RWPE1 (cell line): Measurements from ENCODE around the gene NHS.

Experiments used
- CTCF ChIA-PET: fragments of 350-600 bp; sonication (Branson Sonifier 250); formaldehyde crosslinking; extraction: SDS; loops from one replicate; lab custom pipeline; 2021; lab: Yijun Ruan, JAX
- POLR2A ChIA-PET: fragments of 400-600 bp; formaldehyde crosslinking; extraction: SDS; loops from one replicate; lab custom pipeline; 2020; ENCODE audit warnings: antibody characterized with exemption; ENCODE audit not compliant: low non-redundant PET; lab: Yijun Ruan, JAX
- DNase-seq: peaks from one replicate; pipeline ENCODE4 v3.0.0; 2012; ENCODE audit warnings: low spot score
- H3K27ac ChIP-seq: fragments of 450-650 bp; 2 replicates; pipeline ENCODE4 v1.5.1; 2017
- CTCF ChIP-seq: fragments of 450-650 bp; conservative IDR thresholded peaks from 2 replicates; pipeline ENCODE4 v1.5.1; 2017; ENCODE audit warnings: low read depth, mild to moderate bottlenecking

The NHS gene

GRCh38 chrX:17655211-17656034 lies 280.4 kb downstream of the NHS start:
- ChIA-PET CTCF (no interaction called here), POLR2A (no interaction called here)
- no peak for DNase-seq
- H3K27ac ChIP-seq: no peak overlapping the region
- no peak for TF ChIP-seq CTCF

GRCh38 chrX:17656035-17656418 lies 281.0 kb downstream of the NHS start:
- H3K27ac ChIP-seq: no peak overlapping the region
- ChIA-PET CTCF (no interaction called here), POLR2A (no interaction called here)
- no peak for DNase-seq
- no peak for TF ChIP-seq CTCF

- no peak overlapping the region for H3K27ac ChIP-seq
- POLR2A ChIA-PET: no interaction called here
- no peak for DNase-seq
- CTCF ChIA-PET: no interaction called here
- no peak for TF ChIP-seq CTCF
Measured at GRCh38 chrX:17656556-17656955, 281.6 kb downstream of the NHS start.

GRCh38 chrX:17662391-17662790 lies 287.4 kb downstream of the NHS start:
- CTCF ChIA-PET: no interaction called here
- no peak for DNase-seq
- no peak overlapping the region for H3K27ac ChIP-seq
- POLR2A ChIA-PET: no interaction called here
- no peak for TF ChIP-seq CTCF

- H3K27ac ChIP-seq: no peak overlapping the region
Measured at GRCh38 chrX:17668929-17669328, 293.9 kb downstream of the NHS start.

GRCh38 chrX:17669458-17669857 lies 294.5 kb downstream of the NHS start:
- ChIA-PET CTCF (no interaction called here), POLR2A (no interaction called here)
- TF ChIP-seq CTCF: no peak
- no peak for DNase-seq
- H3K27ac ChIP-seq: no peak overlapping the region

More at GRCh38 chrX:17668929-17669328, 293.9 kb downstream of the NHS start:
- POLR2A ChIA-PET: no interaction called here
- CTCF ChIA-PET: no interaction called here
- no peak for TF ChIP-seq CTCF
- DNase-seq: no peak
